ENCODE results near the gene GALC.

The GALC gene

GRCh38 chr14:87888136-87888999, 104.6 kb downstream of the GALC start:
- DNase-seq (ENCODE audit: low read depth): no peak

GRCh38 chr14:87883750-87884149, 109.2 kb downstream of the GALC start:
- DNase-seq (ENCODE audit: low read depth): no peak
- no peak for TF ChIP-seq CTCF (IDR thresholded peaks at IDR 0.05; ENCODE audit: control insufficient read depth, insufficient read depth, low read depth, low read length, missing control alignments)
- H3K4me3 ChIP-seq (ENCODE audit: control insufficient read depth, low read depth, low read length): no peak overlapping the region

More at GRCh38 chr14:87888136-87888999, 104.6 kb downstream of the GALC start:
- TF ChIP-seq CTCF (IDR thresholded peaks at IDR 0.05; ENCODE audit: control insufficient read depth, insufficient read depth, low read depth, low read length, missing control alignments): peak; percentile 71
- no peak overlapping the region for H3K4me3 ChIP-seq (ENCODE audit: control insufficient read depth, low read depth, low read length)

Measured in AG09309 (cell line).